Activated naive CD4-positive, alpha-beta T cell treated with anti-CD3 and anti-CD28 coated beads, Interleukin-2, amount 50 U/mL, for 72 hours (primary cell): ENCODE data around the gene JKAMP. TPM values are rescaled to one million over a fixed set of nuclear protein-coding genes. Genes with fewer than 3 reads are reported as not detected.

ENCODE experiments used
- total RNA-seq, 2 donors: library from RNA; stranded (reverse); gene quantifications; one replicate each; pipeline ENCODE4 v1.2.3, GENCODE V29; 2022

The JKAMP gene
- total RNA-seq, 2 donors from 2014 or later: 23.5 to 25.0 TPM

Other genes starting within 250 kb of the JKAMP start
- 1 to 10 TPM; 1.6 to 2.1 TPM for gene GPR135, start 19.1 kb upstream of the JKAMP start, total RNA-seq
- gene L3HYPDH, start 109 bp upstream of the JKAMP start, total RNA-seq: 10 to 100 TPM in 1 of 2 donors, 1 to 10 TPM in 1; 6.4 to 16.2 TPM
- not detected for gene CCDC175, start 92.3 kb downstream of the JKAMP start, total RNA-seq